Activated CD4-positive, alpha-beta T cell treated with anti-CD3 and anti-CD28 coated beads, Interleukin-2, amount 50 U/mL, for 24 hours (primary cell): Measurements from ENCODE around the gene BPIFB2.
"Not testable (repeated sequence)": the region's sequence is repeated elsewhere in the genome, so short reads cannot be mapped to it uniquely, and the experiment has no call there.

Experiments
- DNase-seq, 2 donors: peaks; one replicate each; pipeline ENCODE4 v3.0.0-alpha.2; 2020; ENCODE audit warnings: low read depth in 1 of 2, low spot score in 1 of 2

The BPIFB2 gene

DNA sequence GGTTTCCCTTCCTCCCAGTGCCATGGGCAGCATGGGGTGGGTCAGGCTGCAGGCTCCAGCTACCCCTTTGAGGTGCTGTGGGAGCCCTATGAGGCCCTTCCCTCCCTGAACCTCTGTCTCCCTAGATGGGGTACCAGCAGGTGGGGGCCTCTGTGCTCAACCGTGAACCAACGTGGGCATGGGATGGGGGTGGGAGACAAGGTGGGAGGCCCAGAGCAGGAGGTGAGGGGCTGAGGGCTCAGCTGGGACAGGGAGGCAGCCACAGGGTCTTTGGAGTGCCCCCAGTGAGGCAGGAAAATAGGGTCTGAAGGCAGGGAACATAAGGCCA, 36.6 kb upstream of the BPIFB2 start:
- DNase-seq: no peak

DNA sequence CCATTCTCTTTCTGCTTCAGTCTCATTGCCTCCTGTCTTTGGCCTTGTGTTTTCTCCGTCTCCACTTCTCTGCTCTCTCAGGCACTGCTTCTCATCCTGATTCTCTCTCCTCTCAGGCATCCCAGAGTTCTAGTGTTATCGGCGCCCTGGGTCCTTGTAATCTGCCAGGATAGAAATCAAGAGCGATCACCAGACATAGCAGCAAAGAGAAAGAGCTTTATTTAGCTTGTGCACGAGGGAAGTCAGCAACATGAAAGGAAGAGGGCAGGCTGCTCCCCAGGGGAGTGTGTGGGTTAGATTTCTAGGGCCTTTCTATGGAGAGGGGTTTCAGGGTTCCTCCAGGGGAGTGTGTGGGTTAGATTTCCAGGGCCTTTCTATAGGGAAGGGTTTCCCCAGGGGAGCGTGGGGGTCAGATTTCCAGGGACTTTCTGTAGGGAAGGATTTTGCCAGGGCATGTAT, 35.8 kb upstream of the BPIFB2 start:
- no peak for DNase-seq

DNA sequence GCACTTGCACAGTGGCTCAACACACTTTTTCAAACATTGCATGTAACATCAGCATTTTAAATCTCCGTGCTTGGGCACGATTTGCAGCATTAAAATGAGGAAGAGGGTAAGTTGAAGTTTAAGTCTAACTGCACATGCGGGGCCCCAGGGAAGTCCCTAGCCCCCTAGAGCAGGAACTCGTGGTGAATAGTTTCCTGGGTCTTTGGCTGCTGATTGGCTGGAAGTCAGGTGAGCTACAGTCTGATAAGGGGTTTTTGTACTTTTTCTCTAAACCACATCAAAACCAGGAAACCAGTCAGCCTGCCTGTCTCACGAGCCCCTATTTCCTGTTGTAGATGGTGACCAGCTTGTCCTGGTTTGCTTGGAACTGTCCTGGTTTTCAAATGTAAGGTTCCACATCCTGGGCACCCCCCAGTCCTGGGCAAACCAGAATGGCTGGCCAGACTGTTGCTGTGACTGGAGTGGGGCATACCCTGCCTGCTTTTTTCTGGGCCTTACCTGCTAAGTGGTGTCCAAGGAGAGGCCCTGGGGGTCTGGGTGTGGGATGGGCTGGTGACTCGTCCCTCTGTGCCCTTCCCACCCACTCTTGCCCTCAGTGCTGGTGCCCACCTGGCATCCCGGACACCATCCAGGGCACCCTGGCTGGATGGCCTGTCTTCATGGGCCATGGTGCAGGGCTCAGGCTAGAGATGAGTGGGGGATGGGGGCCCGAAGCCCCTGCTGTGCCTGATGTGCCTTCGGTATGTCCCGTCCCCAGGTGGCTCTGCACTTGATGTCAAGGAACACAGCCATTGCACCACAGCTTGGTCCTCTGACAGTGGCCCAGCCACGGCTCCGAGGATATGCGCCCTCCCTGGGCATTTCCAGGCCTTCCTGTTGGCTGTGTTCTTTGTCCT, 35.1 kb upstream of the BPIFB2 start:
- peak; percentile 46 to 81 for DNase-seq

- no peak for DNase-seq
These were observed 34.3 kb upstream of the BPIFB2 start for GRCh38 chr20:32973077-32973717.

DNA sequence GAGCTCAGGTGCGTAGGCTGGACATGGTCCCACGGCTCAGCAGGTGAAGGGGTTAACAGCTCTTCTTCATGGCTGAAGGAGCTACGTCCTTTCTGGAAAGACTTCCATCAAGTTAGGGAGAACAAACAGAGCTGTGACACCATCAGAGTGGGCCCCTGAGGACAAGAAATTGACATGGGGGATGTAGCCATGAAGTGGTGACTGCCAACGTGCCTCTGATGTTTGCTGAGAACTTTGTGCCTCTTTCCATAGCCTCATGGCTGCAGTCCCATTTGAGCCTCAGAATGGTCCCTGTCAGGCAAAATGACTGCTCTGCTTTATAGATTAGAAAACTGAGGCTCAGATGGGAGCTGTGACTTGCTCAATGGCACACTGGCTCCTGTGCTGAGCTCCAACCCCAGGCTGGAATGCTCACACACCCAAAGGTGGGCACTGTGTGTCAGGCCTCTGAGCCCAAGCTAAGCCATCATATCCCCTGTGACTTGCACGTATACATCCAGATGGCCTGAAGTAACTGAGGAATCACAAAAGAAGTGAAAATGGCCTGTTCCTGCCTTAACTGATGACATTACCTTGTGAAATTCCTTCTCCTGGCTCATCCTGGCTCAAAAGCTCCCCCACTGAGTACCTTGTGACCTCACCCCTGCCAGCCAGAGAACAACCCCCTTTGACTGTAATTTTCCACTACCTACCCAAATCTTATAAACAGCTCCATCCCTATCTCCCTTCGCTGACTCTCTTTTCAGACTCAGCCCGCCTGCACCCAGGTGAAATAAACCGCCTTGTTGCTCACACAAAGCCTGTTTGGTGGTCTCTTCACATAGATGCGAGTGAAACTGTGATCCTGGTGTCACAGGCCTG, 33.1 kb upstream of the BPIFB2 start:
- not testable (repeated sequence) for DNase-seq

DNA sequence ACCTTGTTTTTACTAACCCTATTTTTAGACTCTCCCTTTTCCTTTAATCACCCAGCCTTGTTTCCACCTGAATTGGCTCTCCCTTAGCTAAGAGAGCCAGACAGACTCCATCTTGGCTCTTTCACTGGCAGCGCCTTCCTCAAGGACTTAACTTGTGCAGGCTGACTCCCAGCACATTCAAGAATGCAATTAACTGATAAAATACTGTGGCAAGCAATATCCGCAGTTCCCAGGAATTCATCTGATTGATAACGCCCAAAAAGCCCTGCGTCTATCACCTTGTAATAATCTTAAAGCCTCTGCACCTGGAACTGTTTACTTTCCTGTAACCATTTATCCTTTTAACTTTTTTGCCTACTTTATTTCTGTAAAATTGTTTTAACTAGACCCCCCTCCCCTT, 32.4 kb upstream of the BPIFB2 start:
- DNase-seq: not testable (repeated sequence)

- no peak for DNase-seq
These were observed 31.5 kb upstream of the BPIFB2 start for GRCh38 chr20:32975698-32976674.

DNA sequence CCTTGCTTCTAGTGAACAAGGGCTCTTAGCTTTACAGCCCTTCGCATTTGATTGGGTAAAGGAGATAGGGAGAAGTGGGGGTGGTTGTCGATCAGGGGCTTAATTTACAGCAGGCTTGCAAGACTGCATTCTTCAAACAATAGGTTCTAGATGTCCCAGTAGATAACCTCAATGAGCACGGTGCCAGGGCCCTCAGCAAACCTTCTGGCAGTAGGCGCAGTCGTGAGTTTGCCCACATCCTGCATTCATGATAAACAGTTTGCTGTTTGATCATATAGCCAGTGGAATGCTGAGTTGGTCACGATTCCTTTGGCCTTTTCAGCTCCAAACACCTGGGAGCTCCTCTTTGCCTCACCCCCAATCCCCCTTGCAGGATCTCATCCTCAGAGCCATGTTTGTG, 30.8 kb upstream of the BPIFB2 start:
- no peak for DNase-seq

- no peak for DNase-seq
These were observed 30.1 kb upstream of the BPIFB2 start for GRCh38 chr20:32977281-32978008.

GRCh38 chr20:32978009-32978335, 29.5 kb upstream of the BPIFB2 start:
- DNase-seq: no peak

DNA sequence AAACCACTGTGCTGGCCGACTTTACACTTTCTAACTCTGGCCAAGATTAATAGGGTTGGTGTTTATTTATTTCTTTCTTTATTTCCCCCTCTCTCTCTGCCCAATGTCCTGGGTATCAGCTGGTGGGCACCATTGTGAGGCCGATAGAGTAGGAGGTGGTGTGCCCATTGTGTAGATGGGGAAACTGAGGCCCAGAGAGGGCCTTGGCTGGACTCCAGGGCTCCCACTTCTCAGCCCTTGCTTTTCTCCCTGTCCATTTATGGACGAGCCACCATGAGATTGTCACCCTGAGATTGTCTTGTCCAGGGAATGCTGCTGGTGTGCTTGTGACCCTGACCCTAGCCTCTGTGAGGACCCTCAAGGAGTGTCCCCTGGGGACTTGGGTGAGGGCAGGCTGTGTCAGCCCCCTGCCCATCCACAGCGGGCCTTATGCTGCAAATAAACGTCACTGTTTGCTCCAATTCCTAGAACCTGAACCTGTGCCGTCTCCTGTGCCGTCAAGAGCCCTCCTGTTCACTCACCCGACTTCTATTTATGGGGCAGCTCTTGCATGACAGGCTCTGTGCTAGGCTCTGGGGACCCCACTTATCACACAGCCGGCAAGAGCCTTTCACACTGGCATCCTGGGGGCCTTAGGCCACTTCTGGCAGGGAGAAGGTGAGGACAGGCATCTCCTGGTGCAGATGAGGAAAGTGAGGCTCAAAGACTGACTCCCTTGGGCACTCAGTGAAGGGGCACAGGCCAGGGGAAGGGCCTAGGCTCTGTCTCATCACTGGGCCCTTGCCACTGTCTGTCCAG, 28.1 kb upstream of the BPIFB2 start:
- no peak for DNase-seq

GRCh38 chr20:32980131-32980941, 27.2 kb upstream of the BPIFB2 start:
- no peak for DNase-seq

- DNase-seq: no peak
These were observed 26.5 kb upstream of the BPIFB2 start for GRCh38 chr20:32980990-32981389.

GRCh38 chr20:32982617-32983458, 24.7 kb upstream of the BPIFB2 start:
- DNase-seq: no peak

DNA sequence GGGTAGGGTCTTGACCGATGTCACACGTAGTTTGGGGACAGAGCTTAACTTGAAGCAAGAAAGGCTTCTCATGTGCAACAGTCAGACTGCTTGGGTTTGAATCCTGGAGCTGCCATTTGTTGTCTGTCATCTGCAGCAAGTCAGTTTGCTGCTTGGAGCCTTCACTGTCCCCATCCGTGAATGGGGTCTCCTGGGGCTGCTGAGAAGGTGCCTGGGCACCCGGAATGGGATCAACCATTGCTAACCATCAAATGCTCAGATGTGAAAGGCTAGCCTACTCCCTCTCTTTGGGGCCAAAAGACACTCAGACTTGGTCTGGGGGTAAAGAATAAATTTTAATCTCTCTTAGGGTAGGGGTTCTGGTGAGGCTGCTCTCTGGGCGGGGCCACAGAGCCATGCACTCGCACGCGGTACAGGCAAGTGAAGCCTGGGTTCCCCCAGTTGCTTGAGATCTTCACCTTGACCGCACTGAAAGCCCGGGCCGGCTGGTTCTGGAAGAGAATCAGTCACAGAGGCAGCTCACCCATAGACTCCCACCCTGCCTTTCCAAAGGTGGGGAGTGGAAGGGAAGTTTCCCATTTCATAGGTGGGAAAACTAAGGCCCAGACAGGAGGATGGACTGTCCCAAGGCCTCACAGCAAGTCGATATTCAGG, 23.9 kb upstream of the BPIFB2 start:
- no peak for DNase-seq

- DNase-seq: no peak
These were observed 23.3 kb upstream of the BPIFB2 start for GRCh38 chr20:32984196-32984595.
